GM19467 (cell line): ENCODE results near the gene PRR14L.
"Not testable (repeated sequence)": the region's sequence is repeated elsewhere in the genome, so short reads cannot be mapped to it uniquely, and the experiment has no call there.

Experiments used
- ATAC-seq: cut with Tn5 transposase; IDR thresholded peaks from one replicate; pipeline ENCODE4 v1.9.1; 2021; ENCODE audit warnings: mild to moderate bottlenecking, moderate library complexity; ENCODE audit not compliant: unreplicated experiment

PRR14L gene

GRCh38 chr22:31683181-31684105 is 66.5 kb downstream of the PRR14L start:
- ATAC-seq = no peak

GRCh38 chr22:31682751-31683150 is 67.2 kb downstream of the PRR14L start:
- ATAC-seq = no peak

- ATAC-seq = no peak
Measured at GRCh38 chr22:31681349-31682345, 68.3 kb downstream of the PRR14L start.

GRCh38 chr22:31680861-31681341 is 69.0 kb downstream of the PRR14L start:
- ATAC-seq = no peak

GRCh38 chr22:31678748-31679147 is 71.2 kb downstream of the PRR14L start:
- no peak for ATAC-seq

GRCh38 chr22:31676700-31677099 is 73.2 kb downstream of the PRR14L start:
- peak; percentile 94 for ATAC-seq

- not testable (repeated sequence) for ATAC-seq
Measured at GRCh38 chr22:31674219-31674618, 75.7 kb downstream of the PRR14L start.

- not testable (repeated sequence) for ATAC-seq
Measured at GRCh38 chr22:31668849-31669248, 81.1 kb downstream of the PRR14L start.

GRCh38 chr22:31662668-31663037 is 87.3 kb downstream of the PRR14L start:
- no peak for ATAC-seq

- ATAC-seq = peak; percentile 82
Measured at GRCh38 chr22:31661851-31662667, 87.9 kb downstream of the PRR14L start, which contains the start of gene PISD. Gene PISD, minus strand, starts transcription at chr22:31662215. Its CDS starts 7 bp downstream, at chr22:31662208.

GRCh38 chr22:31660860-31661341 is 89.0 kb downstream of the PRR14L start:
- not testable (repeated sequence) for ATAC-seq

GRCh38 chr22:31659246-31659645 is 90.7 kb downstream of the PRR14L start:
- no peak for ATAC-seq

GRCh38 chr22:31654408-31654807 is 95.5 kb downstream of the PRR14L start:
- ATAC-seq = no peak

- ATAC-seq = no peak
Measured at GRCh38 chr22:31653944-31654343, 96.0 kb downstream of the PRR14L start.

- no peak for ATAC-seq
Measured at GRCh38 chr22:31652911-31653684, 96.8 kb downstream of the PRR14L start.

GRCh38 chr22:31652088-31652487 is 97.8 kb downstream of the PRR14L start:
- no peak for ATAC-seq

GRCh38 chr22:31651664-31652063 is 98.3 kb downstream of the PRR14L start:
- ATAC-seq = no peak

GRCh38 chr22:31650391-31650790 is 99.5 kb downstream of the PRR14L start:
- no peak for ATAC-seq
